Calu3 (cell line): ENCODE measurements around the gene FBXL7. TPM values are rescaled to one million over a fixed set of nuclear protein-coding genes. Genes with fewer than 3 reads are reported as not detected.

Experiments
- BruUV-seq: library from RNA; stranded (reverse); fragments of 400-500 nt; replicated peaks from 2 replicates; lab custom pipeline; 2021; lab: Mats Ljungman, UMichigan
- CTCF ChIA-PET: fragments of 300-600 bp; sonication (Branson Sonifier 250); formaldehyde crosslinking; loops from one replicate; lab custom pipeline; 2022; ENCODE audit warnings: antibody characterized with exemption; lab: Charles Lee
- DNase-seq: peaks from one replicate; pipeline ENCODE4 v3.0.0; 2022
- H3K27ac Mint-ChIP-seq: one replicate; pipeline ENCODE4 v1.8.0; 2022; ENCODE audit warnings: mixed read lengths; ENCODE audit not compliant: unreplicated experiment
- H3K27me3 Mint-ChIP-seq: one replicate; pipeline ENCODE4 v1.8.0; 2022; ENCODE audit warnings: mixed read lengths; ENCODE audit not compliant: unreplicated experiment
- H3K36me3 Mint-ChIP-seq: one replicate; pipeline ENCODE4 v1.8.0; 2022; ENCODE audit warnings: mild to moderate bottlenecking, moderate library complexity, mixed read lengths; ENCODE audit not compliant: insufficient read depth, unreplicated experiment
- H3K4me1 Mint-ChIP-seq: one replicate; pipeline ENCODE4 v1.8.0; 2022; ENCODE audit warnings: mild to moderate bottlenecking, low read depth, mixed read lengths; ENCODE audit not compliant: unreplicated experiment
- H3K4me3 Mint-ChIP-seq: one replicate; pipeline ENCODE4 v1.8.0; 2022; ENCODE audit warnings: mild to moderate bottlenecking, low read depth, moderate library complexity, mixed read lengths; ENCODE audit not compliant: unreplicated experiment
- H3K9me3 Mint-ChIP-seq: one replicate; pipeline ENCODE4 v1.8.0; 2022; ENCODE audit warnings: low read depth, mixed read lengths; ENCODE audit not compliant: unreplicated experiment
- intact Hi-C: fragments of 100-400 bp; cut with micrococcal nuclease; formaldehyde crosslinking; loops from one replicate; pipeline ENCODE4 v1.10.0; 2022; ENCODE audit not compliant: unreplicated experiment
- total RNA-seq: library from RNA; stranded (reverse); gene quantifications from 2 replicates; pipeline ENCODE4 v1.2.3, GENCODE V29; 2022
- TF ChIP-seq, protein P1 (sequence below): fragments of 200-600 bp; IDR thresholded peaks from one replicate; pipeline ENCODE4 v1.8.0; 2022; ENCODE audit warnings: antibody characterized with exemption; ENCODE audit not compliant: unreplicated experiment

Gene FBXL7
- total RNA-seq, 1 experiment from 2014 or later: not detected

DNA sequence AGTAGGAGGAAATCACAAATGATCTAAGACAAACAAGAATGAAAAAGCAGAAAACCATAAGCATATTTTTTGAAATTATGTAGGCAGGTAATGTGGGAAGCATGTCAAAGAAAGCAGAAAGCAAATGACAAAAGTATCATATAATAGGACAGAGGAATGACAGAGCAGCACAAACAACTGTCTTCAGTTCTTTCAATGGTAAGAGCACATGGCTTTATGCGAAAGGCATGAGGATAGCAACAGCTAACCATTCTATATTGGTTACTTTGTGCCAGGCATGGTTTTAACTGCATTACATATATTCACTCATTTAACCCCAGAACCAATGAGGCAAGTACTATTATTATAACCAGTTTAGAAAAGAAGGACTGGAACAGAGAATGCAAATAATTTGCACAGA lies 137.4 kb downstream of the FBXL7 start:
- DNase-seq: no peak
- intact Hi-C loops: no loop called here
- H3K9me3 Mint-ChIP-seq: peaks cover 18% of the 10 kb centered on the region
- no peaks in the 10 kb centered on the region for H3K36me3 Mint-ChIP-seq
- TF ChIP-seq, protein P1, sequence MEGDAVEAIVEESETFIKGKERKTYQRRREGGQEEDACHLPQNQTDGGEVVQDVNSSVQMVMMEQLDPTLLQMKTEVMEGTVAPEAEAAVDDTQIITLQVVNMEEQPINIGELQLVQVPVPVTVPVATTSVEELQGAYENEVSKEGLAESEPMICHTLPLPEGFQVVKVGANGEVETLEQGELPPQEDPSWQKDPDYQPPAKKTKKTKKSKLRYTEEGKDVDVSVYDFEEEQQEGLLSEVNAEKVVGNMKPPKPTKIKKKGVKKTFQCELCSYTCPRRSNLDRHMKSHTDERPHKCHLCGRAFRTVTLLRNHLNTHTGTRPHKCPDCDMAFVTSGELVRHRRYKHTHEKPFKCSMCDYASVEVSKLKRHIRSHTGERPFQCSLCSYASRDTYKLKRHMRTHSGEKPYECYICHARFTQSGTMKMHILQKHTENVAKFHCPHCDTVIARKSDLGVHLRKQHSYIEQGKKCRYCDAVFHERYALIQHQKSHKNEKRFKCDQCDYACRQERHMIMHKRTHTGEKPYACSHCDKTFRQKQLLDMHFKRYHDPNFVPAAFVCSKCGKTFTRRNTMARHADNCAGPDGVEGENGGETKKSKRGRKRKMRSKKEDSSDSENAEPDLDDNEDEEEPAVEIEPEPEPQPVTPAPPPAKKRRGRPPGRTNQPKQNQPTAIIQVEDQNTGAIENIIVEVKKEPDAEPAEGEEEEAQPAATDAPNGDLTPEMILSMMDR: no peak
- CTCF ChIA-PET: no interaction called here
- H3K27ac Mint-ChIP-seq: no peak overlapping the region
- H3K4me1 Mint-ChIP-seq: no peaks in the 10 kb centered on the region
- H3K27me3 Mint-ChIP-seq: no peaks in the 10 kb centered on the region
- H3K4me3 Mint-ChIP-seq: no peak overlapping the region
- BruUV-seq: no TSS peak

DNA sequence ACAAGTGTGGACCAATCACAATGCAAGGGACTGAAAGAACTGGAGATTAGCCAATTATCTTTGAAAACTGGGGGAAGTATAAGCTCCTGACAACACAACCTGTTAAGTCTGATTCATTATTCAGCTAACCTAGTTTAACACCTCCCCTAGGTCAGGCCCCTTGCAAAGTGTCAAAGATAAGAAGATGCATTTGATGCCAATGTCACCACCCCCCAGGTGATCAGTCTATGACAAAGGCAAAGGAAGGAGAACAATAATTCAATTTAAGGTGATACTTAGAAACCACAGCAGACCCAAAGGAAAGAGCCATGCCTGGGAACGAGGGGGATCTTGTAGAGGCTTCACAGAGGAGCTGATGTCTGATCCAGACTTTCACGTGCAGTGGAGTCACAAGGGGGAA lies 137.9 kb downstream of the FBXL7 start:
- intact Hi-C loops: no loop called here
- H3K9me3 Mint-ChIP-seq: peaks cover 14% of the 10 kb centered on the region
- DNase-seq: no peak
- TF ChIP-seq, protein P1: no peak
- BruUV-seq: no TSS peak
- H3K27ac Mint-ChIP-seq: no peak overlapping the region
- H3K27me3 Mint-ChIP-seq: no peaks in the 10 kb centered on the region
- H3K4me1 Mint-ChIP-seq: no peaks in the 10 kb centered on the region
- H3K36me3 Mint-ChIP-seq: no peaks in the 10 kb centered on the region
- CTCF ChIA-PET: no interaction called here
- no peak overlapping the region for H3K4me3 Mint-ChIP-seq

DNA sequence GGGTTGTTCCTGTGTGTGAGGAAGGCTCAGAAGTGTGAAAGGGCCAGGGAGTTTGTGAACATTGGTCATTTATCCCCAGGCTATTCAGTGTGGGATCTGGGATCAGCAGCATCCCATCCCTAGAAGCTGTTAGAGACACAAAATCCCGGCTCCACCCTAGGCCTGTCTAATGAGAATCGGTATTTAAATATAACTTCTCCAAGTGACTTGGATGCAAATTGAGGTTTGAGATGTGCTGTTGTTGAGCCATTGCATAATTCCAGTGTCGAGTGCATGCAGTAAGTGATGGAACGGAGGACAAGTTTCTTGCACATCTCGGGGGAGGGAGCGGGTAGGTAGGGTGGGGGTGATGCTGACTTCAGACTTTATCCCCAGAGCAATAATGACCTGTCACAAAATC lies 138.3 kb downstream of the FBXL7 start:
- Mint-ChIP-seq H3K27me3 (no peaks in the 10 kb centered on the region), H3K36me3 (no peaks in the 10 kb centered on the region), H3K4me1 (no peaks in the 10 kb centered on the region), H3K9me3 (peaks cover 13% of the 10 kb centered on the region), H3K4me3 (no peak overlapping the region), H3K27ac (no peak overlapping the region)
- DNase-seq: no peak
- intact Hi-C loops: no loop called here
- no TSS peak for BruUV-seq
- CTCF ChIA-PET: no interaction called here
- TF ChIP-seq, protein P1: no peak

DNA sequence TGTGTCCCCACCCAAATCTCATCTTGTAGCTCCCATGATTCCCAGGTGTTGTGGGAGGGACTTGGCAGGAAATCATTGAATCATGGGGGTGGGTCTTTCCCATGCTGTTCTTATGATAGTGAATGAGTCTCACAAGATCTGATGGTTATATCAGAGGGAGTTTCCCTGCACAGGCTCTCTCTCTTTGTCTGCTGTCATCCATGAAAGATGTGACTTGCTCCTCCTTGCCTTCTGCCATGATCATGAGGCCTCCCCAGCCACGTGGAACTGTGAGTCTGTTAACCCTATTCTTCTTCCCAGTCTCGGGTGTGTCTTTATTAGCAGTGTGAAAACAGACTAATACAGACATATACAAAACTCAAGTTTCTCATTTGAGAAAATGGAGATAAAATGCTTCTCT lies 139.3 kb downstream of the FBXL7 start:
- peaks cover 17% of the 10 kb centered on the region for H3K9me3 Mint-ChIP-seq
- no peak for DNase-seq
- TF ChIP-seq, protein P1: no peak
- no peak overlapping the region for H3K27ac Mint-ChIP-seq
- BruUV-seq: no TSS peak
- no peaks in the 10 kb centered on the region for H3K4me1 Mint-ChIP-seq
- H3K4me3 Mint-ChIP-seq: no peak overlapping the region
- CTCF ChIA-PET: no interaction called here
- intact Hi-C loops: no loop called here
- H3K27me3 Mint-ChIP-seq: no peaks in the 10 kb centered on the region
- no peaks in the 10 kb centered on the region for H3K36me3 Mint-ChIP-seq
